GM18868 (cell line): ENCODE data around the gene SLIT3.

Experiments
- ATAC-seq: cut with Tn5 transposase; IDR thresholded peaks from one replicate; pipeline ENCODE4 v1.9.1; 2021; ENCODE audit warnings: mild to moderate bottlenecking, moderate library complexity; ENCODE audit not compliant: unreplicated experiment

SLIT3 gene

DNA sequence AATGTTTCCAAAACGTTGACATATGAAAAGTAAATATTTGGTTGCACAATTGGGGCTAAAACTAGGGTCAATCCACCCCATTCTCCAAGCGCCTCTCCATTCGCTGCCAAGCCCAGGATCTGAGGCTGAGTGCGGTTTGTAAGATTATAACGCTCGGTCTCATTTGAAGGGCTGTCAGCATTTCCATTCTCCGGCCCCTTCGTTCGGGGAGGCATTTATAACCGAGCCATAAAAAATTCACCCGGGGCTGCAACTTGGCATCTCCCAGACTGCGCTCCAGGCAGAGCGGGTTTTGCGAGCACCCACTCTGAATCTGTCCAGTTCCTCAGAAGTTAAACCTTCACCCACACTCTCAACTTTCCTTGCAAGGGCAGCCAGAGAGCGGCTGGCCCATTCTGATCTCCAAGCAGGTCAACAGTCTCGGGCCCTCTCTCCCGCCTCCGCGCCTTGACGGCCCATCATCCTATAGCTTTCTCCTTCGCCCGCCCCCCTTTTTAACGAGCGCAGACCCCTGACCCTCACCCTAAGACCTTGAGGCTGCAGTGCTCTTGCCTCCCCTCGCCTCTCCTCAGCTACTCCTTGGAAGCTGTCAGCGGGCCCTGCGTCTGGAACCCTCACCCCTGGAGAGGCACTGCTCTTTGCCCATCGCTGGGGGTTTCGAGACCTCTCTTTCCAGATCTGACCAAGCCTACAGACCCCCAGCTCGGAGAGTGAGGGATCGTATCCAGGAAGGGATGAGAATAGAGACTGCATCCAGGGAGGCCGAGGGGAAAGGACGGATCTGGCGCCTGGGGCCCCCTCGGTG, 1.1 kb downstream of the SLIT3 start:
- no peak for ATAC-seq

DNA sequence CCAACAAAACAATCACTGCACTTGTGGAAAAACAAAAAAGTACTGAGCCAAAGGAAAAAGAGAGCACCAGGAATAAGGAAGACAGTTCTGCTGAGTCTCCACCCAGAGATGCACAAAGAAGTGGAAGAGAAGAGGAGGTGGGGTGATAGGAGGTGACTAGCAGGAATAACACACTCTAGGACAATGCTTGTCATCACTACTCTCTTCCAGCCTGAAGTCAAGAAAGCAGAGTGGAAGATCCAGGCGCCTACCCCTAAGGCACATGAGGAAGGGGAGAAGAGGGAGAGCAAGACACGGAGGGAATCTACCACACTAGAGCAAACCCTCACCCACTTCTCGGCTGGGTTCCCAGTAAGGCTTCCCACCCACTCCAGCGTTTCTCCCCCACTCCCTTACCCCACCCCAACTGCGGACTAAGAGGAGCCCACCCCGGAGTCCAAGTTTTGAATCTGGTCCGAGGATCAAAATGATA, 1.7 kb downstream of the SLIT3 start:
- no peak for ATAC-seq

DNA sequence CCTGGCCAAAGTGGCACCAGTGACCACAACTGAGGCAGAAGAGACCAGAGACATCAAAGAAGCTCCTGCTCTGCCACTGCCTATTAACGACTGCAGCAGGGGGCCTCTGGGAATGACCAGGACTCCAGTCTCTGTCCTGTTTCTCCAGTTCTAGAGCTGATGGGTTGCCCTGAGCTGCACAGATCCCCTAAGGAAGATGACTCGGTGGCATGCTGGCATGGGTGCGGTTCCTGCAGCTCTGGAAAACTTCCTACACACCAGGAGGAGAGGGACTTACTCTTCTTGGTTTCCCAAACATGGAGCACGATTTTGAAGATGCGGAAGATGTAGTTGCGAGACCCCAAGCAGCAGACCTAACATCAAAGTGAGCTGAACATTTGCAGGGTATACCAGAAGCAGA, 2.7 kb downstream of the SLIT3 start:
- ATAC-seq: no peak

DNA sequence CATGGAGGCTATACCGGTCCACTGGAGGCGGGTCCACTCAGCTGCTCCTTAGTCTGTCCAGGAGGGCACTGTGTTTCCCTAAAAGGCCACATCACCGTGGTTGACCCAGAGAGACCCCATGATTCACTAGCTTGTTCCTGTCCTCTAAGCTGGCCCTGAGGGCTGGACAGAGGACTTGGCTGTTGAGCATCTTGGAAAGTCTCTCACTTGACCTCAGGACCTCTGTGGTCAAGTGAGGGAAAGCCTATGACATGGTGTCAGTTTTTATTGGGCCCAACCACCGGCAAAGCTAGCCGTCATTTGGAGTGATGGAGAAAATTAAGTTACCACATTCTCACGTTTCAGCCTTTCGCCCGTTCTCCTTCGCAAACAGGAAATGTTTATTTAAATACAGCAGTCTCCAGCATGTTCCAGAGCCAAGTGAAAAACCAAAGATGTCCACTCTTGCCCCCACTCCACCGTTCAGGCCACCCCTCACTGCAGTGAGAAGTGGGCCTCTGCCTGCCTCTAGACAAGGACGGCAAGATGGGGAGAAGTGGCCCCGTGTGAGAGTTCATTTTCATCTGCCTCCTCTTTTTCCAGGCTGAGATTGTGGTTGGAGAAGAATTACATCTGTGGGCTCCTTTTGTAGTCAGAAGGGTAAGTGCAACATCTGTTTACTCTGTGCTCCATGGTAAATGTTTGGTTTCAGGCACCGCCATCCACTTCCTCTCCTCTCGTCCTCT, 4.4 kb downstream of the SLIT3 start:
- no peak for ATAC-seq

DNA sequence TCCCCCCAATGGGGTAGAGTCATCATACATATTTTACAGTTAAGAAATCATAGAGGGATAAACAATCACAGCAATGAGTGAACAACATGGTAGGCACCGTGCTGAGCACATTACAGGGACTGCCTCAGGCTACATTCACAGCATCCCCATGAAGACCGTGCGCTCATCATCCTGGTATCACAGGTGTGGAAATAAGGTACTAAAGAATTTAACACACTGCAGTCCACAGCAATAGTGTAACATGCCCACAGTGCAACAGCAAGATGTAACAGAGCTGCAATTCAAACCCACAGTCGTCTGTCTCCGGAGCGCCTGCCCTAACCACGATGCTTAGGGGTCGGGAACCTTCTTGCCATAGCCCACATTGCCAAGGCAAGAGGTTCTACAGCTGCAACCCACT, 5.6 kb downstream of the SLIT3 start:
- ATAC-seq: no peak

DNA sequence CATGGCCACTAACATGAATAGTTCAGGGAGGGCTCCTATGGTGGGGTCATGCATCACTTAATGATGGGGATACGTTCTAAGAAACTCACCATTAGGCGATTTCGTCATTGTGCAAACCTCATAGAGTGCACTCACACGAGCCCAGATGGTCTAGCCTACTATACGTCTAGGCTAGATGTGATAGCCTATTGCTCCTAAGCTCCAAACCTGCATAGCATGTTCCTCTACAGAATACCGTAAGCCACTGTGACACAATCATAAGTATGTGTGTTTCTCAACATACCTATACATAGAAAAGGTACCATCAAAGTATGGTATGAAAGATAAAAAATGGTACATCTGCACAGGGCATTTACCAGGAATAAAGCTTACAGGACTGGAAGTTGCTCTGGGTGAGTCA, 6.3 kb downstream of the SLIT3 start:
- ATAC-seq: no peak

DNA sequence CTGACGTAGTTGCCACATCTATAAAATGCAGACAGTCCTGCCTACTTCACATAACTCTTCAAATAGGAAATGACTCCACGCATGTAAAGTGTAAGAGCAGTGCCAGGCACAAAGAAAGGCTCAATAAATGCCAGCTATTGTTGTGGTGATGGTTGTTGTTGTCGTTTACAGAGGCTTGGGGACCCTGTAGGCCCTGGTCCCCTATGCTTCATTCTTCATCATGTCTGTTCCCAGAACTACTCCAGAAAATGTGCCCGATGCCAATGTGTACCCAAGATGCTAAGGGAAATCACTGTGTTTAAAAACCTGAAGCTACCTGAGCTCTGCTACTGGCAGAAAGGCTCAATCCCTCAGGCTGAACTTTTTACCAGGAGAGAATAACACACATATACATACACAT, 9.1 kb downstream of the SLIT3 start:
- ATAC-seq: no peak

DNA sequence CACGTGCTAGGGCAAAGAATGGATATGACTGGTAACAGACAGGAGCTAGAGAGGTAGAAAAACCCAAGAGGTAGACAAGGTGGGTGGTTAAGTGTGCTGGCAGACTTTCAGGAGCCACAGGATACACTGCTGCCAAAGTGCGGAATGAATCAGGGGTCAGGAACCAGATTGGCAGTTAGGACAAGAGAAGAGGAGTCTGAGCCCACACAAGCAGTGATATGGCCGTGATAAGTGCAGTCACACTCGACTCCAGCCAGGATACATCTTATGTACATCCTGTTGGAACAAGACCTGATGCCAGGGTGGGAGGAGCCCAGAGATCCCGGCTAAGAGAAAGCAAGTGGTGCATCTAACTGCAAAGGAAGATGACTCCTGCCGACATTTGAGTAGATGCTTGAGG, 10.0 kb downstream of the SLIT3 start:
- no peak for ATAC-seq

DNA sequence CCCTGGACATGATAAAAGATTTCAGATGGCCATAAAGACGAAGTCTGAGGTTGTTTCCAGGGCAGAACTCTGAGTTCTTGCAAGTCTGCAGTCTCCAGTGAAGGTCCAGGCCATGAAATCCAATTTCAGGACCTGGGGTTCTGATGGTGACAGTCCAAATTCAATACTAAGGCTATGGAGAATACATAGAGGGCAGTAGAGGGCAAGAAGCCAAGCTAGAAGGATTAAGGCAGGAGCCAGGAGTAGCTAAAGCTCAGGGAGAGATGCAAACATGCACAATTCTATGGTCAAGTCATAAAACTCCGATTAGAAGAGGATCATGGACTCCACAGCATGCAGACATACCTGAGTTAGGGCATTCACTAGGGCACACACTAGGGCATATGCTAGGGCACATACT, 11.4 kb downstream of the SLIT3 start:
- no peak for ATAC-seq

DNA sequence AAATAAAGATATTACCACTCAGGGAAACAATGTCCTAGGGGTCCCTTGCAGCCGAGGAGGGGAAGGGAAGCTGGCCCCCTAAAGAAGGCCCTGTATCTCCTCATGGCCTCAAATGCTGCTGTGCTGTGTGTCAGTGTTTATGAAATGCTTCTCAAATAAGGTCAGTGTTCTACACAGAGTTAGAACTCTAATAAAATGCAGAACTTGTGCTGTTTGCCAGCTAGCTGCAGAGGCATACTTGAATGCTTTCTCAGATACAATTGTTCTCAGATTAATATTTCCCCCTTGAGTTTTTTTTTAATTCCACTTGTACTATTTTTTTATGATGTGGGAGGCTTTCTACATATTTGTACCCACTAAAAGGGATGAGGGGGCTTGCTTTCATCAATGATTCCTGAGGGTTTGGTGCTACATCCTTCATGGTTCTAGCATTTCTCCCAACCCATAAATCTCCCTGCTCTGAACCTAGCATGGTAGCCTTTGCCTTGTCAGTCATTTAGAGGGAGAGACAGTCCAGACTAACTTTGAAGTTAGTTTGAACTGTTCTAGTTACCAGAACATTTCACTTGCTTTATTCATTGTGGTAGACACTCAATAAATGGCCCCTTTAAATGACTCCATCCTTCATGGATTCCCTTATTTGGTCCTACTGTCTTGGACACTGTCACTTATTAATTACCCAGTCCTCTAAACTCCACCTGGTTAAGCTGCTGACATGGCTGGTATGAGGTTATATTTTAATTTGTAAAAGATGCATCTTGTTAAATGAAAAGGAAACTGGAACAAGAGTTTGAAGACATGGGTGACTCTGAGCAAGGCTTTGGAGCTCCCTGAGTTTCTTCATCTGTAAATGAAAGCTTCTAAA, 12.6 kb downstream of the SLIT3 start:
- no peak for ATAC-seq

DNA sequence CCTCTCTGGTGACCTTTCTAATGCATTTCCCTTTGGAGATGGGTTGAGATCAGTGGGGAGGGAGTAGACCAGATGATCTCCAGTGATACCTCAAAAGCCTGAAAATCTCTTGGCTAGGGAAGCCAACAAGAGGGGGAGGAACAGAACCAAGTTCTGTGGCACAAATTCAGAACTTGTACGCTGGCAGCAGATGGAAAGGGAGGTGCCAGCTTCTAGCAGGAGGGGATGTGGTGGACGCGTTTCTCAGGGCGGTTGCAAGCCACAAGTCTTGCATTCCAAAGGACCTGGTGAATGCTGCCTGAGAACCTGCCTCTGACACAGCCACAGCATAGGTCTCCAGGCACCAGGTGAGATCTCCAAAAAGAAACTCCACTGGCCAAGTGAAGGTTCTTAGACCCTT, 13.4 kb downstream of the SLIT3 start:
- no peak for ATAC-seq

DNA sequence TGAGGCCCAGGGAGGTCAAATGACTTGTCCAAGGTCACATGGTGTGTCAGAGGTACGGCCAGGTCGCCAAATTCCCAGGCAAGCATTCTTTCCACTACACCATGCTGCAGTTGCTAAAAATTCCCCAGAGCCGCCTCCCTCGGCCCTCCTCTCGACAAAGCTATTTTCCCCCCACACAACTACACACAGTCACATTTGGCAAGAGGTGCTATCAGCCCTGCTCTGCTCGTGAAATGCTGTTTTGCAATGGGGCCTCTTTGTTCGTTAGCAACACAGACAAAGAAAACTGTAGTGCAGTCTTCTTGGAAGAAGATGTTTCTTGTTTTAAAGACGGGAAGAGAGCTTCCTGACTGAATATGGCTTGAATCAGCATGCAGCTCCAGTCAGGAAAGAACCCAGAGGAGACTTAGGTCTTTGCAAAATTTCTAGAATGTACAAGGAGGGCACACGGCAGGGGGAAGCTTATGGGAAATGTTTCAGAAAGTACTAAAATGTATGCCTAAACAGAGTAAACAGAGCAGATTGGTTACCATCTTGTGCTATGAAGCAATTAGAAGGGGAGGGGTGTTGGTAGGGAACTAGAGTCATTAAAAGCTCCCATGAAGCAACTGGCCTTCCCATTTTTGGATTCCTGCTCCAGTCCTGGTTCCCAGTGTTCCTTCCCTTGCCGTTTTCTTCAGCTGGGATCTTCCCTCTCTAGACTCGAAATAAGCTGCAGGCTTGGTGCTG, 14.2 kb downstream of the SLIT3 start:
- no peak for ATAC-seq

DNA sequence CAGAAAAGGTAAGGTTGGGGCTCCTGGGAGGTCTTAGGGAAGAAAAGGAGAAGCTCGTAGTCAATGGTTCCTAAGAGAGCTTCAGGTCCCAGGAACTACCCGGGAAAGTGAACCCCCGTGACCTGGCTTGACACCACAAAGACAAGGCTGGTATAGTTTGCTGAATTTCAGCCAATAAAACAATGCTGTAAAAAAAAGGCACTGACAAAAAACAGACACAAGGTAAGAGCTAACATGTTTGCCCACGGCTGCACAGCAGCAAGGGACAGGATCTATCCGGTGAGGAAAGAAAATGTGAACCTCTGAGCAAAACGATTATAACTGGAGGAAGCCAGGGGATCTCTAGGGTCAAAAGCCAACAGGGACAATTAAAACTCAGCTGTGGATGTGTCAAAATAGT, 17.1 kb downstream of the SLIT3 start:
- ATAC-seq: no peak

DNA sequence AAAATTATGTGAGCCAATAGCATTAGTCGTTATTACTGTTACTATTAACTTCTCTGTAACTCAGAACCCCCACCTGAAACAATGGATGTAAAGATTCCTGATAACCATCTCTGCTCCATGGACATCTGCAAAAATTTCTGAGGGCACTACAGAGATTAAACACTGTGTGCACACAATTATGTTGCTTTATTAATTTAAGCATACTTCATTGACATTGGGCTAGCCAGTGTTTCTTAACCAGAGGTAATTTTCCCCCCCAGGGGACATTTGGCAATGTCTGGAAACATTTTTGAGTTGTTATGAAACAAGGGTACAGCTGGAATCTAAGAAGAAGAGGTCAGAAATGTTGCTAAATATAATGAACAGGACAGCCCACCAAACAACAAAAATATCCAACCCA, 19.3 kb downstream of the SLIT3 start:
- no peak for ATAC-seq

DNA sequence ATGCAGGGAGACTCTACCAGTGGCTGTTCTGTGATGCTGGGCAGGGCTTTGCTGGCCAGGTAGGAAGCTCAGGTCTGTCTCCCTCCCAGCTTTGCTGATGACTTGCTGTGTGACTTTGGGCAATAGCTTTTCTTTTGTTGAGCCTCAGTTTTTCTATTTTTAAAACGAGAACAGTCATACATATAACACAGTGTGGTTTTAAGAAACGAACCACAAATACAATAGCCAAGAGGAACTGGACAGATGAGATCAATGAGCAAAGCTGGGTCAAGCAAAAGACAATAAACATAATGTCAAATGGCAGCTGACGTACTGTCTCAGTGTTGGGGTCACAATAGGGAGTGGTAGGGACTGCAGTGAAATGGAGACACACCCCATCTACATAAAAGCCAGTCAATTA, 20.2 kb downstream of the SLIT3 start:
- no peak for ATAC-seq

DNA sequence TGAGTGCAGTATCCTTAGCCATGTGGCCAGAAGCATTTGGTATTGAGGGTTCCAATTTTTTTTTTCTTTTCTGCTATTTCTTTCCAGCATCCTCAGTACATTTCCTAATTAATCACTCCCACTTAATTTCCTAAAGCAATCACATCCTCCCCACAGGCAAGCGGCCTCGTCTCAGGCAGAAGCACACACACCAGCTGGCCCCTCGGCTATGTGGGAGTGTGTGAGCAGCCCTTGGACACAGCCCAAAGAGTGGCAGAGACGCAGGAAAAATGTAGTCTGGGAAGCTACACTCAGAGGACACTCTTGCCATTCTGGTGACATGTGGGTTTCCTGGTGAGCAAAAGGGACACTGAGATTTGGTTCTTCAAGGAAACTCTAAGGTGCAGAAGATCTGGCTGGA, 20.7 kb downstream of the SLIT3 start:
- ATAC-seq: no peak

DNA sequence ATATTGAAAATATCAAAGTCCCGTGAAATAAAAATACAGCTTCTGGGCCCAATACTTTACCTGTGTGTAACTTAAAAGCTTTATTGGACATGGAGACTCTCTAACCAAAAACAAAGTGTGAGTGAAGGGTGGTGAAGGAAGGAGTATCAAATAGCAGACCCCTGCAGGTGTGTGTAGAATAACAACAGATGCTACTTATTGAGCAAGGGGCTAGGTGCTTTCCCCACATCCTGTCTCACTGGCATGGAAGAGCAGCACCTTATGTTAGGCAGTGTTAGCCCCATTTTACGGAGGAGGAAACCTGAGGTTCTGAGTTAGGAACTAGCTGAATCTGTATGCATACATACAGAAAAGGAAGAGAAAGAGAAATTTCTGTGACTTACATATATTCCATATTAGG, 21.8 kb downstream of the SLIT3 start:
- no peak for ATAC-seq

DNA sequence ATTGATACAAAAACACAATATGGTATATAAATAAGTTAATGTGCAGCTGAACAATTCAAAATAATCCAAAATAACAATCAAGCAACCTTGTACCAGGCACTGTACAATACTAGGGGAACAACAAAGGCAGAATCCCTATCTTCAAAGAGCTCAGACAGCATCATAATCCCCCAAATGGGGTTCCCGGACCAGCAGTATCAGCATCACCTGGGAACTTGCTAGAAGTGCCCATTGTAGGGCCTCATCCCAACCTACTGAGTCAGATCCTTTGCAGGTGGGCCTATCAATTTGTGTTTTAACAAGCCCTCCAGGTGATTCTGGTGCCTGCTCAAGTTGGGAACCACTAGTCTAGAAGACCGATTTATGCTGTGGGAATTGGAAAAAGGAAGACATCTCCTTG, 27.1 kb downstream of the SLIT3 start:
- ATAC-seq: no peak

DNA sequence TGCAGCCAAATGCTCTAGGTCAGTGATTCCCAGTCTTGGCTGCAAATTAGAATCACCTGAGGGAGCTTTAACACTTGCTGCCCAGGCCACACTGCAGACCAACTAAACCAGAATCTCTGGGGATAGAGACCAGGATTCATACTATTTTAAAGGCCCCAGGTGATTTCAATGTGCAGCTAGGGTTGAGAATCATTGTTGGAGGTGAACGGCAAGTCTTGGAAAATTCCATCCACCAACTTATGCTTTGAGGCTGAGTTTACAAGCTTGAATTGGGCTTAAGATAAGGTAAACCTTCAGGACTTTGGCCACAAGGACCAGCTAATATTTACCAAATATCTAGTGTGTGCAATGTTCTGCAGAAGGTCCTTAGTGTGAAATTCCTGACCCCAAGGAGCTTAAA, 27.5 kb downstream of the SLIT3 start:
- no peak for ATAC-seq

DNA sequence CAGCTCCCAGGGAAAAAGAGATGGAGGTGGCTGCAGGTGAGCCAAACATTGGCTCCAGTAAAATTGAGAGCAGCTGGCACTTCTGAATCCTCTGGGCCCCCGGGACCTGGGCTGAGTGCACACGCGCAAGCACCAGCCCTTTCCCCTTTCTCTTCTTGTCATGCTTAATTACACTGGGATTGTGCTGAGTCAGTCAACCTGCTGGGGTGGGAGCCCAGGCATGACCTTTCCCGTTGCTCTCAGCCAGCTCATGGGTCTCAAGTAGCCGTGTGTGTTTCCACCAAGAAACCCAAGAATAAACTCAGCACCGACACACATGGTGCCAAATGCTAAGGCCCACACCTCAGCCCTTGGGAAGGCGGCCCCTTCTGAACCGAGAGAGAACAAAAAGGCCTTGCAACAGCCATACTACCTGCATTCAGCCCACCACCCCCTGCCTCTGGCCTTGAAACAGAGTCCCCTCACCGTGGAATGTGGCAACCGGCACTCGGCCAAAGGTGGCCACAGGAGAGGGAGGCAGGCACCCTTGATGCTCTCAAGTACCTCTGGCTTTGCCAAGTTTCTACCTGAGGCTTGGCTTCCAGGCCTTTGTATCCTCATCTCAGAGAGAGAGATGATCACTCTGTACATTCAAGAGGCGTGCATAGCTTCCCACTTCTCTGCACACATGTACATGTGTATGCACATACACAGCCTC, 28.1 kb downstream of the SLIT3 start:
- no peak for ATAC-seq
